GM21528 (cell line): Measurements from ENCODE around the gene TMCC2.

Source experiments
- ATAC-seq: cut with Tn5 transposase; IDR thresholded peaks from one replicate; pipeline ENCODE4 v1.9.1; 2021; ENCODE audit warnings: mild to moderate bottlenecking, moderate library complexity; ENCODE audit not compliant: unreplicated experiment, low FRiP score

Gene TMCC2

GRCh38 chr1:205237526-205238484 is 10.1 kb downstream of the TMCC2 start:
- no peak for ATAC-seq

GRCh38 chr1:205239078-205239477 is 11.3 kb downstream of the TMCC2 start:
- no peak for ATAC-seq

- no peak for ATAC-seq
Observed at GRCh38 chr1:205240118-205240517, 12.4 kb downstream of the TMCC2 start.

GRCh38 chr1:205240569-205240968 is 12.8 kb downstream of the TMCC2 start:
- ATAC-seq = no peak

- no peak for ATAC-seq
Observed at GRCh38 chr1:205241366-205242030, 13.8 kb downstream of the TMCC2 start.

- ATAC-seq = no peak
Observed at GRCh38 chr1:205243350-205244191, 15.8 kb downstream of the TMCC2 start.

GRCh38 chr1:205244384-205244783 is 16.6 kb downstream of the TMCC2 start:
- no peak for ATAC-seq

GRCh38 chr1:205245096-205245495 is 17.4 kb downstream of the TMCC2 start:
- no peak for ATAC-seq

DNA sequence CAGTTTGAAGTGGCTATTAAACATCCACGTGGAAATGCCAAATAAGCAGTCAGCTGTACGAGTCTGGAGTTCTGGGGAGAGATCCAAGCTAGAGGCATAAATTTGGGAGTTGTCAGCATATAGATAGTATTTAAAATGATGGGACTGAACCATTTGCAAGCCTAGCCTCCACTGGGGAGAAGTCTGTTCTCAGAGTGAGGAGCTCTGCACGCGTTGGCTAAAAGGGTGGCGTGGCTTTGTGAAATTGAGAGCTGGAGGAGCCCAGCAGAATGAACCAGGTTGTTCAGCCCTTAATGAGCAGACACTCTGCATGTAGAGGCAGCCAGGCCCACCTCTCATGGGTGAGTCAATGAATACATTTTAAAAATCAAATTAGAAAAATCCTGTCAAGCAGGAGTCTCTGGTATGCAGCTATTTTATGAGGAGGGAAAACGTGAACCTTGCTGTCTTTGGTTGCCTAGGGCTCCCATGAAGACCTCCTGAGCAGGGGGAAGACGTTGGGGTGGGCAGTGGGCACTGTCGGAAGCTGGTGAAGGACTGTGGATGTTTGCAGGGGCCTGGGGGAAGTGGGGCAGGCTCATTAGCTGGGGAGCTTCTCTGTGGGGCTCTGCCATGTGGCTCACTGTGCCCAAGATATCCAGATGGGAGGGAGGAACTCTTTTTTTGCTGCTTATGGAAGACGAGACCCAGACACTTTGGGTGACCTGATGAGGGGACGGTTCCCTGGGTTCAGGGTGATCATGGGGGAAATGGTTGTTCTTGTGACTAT is 18.8 kb downstream of the TMCC2 start:
- ATAC-seq = no peak

GRCh38 chr1:205247130-205247921 is 19.6 kb downstream of the TMCC2 start:
- ATAC-seq = no peak

DNA sequence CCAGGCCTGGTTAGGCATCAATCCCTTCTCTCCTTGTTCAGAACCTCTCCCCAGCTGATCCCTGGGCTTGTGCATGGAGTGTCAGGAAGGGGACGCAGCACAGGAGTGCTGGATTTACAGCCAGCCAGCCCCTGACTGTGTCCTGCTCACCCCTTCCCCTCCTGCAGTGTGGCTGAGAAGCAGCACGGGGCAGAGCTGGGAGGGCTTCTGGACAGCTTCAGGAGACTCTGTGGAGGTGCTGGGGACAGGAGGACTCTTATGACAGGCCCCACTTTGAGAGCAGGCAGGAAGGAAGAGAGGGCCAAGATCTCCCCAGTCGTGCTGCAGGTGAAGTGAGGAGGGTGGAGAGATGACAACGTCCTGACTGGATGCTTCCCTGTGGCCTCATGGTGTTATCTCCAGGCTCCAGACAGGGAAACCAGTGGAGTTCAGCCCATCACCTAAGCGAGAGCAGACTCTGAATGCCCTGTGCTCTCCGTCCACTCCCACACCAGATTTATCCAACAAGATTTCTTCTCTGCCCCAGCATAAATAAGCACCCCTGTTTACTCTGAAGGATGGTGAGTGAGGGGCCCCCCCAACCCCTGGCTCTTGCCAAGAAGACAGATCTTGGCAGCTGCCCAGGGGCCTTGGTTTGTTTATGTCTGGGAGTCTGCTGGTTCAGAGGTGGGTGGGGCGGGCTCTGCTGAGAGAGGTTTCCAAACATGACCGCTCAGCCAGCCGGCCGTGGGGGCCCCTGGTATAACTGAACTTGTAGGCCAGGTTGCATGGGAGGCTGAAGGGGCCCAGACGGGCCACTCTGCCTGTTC is 21.3 kb downstream of the TMCC2 start:
- no peak for ATAC-seq

- ATAC-seq = no peak
Observed at GRCh38 chr1:205249651-205250050, 21.9 kb downstream of the TMCC2 start.

GRCh38 chr1:205250699-205251098 is 23.0 kb downstream of the TMCC2 start:
- ATAC-seq = no peak

GRCh38 chr1:205251576-205251975 is 23.8 kb downstream of the TMCC2 start:
- ATAC-seq = no peak

DNA sequence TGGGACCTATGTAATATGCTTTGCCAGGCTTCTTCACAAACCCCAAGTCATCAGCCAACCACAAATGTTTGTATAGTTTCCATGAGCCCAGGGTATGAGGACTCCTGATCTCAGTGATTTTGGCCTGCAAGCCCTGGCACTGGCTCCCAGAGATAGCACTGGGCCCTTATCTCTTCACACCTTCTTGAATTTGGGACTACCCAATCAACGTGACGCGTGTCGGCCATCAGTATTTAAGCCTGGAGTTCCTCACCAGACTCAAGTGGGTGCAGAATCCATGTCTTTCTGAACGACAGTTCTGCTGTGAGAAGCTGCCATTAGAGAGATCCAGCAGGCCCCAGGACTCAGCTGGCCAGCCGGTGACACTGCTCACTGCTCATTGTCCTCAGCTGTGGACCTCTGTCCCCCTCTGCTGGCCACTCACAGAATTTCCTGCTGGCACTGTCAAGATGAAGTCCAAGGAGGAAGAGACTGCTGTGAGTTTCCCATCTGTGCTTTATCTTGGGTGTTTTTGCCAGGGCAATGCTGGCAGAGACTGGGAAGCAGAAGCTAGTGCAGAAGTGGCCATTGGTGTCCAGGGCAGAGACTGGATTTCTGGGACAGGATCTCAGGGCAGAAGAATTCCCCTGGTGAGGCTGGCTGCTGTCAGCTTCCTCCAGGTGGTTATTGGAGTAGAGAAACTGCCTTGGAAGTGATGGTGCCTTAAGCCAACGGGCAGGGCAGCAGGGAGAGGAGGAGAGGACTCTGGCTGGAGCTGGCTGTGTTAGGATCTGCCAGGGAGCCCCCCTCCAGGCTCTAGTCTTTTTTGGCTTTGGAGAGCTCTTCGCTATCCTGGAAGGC is 28.4 kb downstream of the TMCC2 start:
- no peak for ATAC-seq

DNA sequence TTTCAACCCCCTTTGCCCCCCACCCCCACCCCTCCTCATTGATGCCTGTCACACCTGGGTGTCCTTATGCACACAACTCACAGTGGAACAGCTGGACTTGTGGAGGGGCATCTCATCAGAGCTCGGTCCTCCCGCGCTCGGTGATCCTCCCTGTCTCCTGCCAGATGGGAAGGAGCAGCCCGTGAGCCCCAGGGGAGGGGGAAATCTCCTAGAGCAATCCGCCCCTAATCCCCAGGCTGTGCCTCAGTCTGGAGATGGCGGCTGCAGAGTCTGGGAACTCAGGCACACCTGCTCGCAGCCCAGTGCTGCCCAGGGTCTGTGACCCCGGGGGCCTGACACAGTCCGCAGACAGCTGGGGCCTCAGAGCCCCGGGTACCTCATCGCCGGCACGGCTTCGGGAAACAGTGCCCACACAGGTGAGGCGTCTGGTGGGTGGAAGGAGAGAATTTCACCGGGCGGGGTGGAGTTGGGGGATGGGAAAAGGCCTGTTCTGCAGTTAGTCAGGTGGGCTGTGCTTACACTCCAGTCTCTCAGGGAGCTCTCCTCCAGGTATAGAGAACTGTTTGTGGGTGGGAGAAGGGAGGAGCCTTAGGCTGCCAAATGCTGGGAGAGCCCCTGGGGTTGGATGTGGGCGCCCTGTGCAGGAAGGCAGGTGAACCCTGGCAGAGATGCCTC is 29.3 kb downstream of the TMCC2 start:
- ATAC-seq = no peak

DNA sequence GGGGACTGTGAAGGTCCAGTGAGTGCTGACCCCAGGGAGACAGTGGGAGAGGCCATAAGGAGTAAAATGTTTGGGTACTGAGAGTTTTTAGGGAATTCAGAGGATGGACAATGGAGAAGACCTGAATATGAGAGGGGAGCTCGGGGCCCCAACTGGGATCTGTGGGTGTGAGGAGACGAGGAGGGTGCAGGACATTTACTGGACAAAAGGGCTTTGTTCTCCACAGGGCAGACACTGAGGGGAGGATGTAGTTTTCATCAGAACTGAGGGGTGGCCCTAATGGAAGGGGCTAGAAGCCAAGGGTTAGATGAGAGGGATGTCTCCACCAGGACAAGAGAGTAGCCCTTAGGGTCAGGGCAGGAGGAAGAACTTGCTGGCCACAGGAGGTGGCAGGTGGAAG is 30.0 kb downstream of the TMCC2 start:
- no peak for ATAC-seq
